ENCODE data around the gene ZNF444.
"Not testable (repeated sequence)": the region's sequence is repeated elsewhere in the genome, so short reads cannot be mapped to it uniquely, and the experiment has no call there.

ZNF444 gene

DNA sequence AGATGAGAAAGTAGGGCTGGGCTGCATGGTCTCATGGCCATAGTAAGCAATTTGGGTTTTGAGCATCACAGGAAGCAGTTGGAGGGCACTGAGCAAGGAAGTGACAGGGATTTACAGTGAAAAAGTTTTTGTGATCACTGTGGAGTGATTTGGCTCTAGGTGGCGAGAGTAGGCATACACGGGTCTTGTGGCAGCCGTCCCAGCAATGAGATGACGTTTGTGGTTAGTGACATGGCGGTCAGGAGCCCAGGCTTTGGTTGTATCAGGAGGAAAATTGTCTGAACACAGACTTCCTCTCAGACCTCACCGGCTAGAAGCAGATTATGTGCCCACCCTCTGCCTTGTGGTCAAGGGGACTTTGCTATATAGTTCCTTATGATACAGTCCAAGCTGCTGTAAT lies 3.3 kb downstream of the ZNF444 start:
- TF ChIP-seq, protein P1, sequence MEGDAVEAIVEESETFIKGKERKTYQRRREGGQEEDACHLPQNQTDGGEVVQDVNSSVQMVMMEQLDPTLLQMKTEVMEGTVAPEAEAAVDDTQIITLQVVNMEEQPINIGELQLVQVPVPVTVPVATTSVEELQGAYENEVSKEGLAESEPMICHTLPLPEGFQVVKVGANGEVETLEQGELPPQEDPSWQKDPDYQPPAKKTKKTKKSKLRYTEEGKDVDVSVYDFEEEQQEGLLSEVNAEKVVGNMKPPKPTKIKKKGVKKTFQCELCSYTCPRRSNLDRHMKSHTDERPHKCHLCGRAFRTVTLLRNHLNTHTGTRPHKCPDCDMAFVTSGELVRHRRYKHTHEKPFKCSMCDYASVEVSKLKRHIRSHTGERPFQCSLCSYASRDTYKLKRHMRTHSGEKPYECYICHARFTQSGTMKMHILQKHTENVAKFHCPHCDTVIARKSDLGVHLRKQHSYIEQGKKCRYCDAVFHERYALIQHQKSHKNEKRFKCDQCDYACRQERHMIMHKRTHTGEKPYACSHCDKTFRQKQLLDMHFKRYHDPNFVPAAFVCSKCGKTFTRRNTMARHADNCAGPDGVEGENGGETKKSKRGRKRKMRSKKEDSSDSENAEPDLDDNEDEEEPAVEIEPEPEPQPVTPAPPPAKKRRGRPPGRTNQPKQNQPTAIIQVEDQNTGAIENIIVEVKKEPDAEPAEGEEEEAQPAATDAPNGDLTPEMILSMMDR (IDR thresholded peaks at IDR 0.05; ENCODE audit: low read depth, low read length) = no peak

DNA sequence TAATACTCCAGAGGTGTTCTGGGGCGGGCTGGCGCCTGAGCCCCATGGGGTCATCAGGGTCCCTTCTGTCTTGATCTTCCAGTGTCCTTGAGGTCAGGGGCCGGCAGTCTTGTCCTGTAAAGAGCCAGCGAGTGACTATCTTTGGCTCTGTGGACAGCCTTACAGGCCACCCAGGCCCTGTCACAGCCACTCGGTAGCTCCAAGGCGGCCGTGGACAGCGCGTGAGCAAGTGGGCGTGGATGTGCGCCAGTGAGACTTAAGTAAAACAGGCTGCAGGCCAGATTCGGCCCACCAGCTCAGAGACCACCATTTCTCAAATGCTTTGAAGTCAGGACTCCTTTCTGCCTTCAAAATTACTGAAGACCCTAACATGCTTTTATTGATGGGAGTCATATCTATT lies 3.7 kb downstream of the ZNF444 start:
- TF ChIP-seq, protein P1 (IDR thresholded peaks at IDR 0.05; ENCODE audit: low read depth, low read length) = no peak
- H3K4me3 ChIP-seq (ENCODE audit: low read depth, low read length) = no peak overlapping the region

More for the DNA sequence above, 3.3 kb downstream of the ZNF444 start:
- H3K4me3 ChIP-seq (ENCODE audit: low read depth, low read length) = no peak overlapping the region

DNA sequence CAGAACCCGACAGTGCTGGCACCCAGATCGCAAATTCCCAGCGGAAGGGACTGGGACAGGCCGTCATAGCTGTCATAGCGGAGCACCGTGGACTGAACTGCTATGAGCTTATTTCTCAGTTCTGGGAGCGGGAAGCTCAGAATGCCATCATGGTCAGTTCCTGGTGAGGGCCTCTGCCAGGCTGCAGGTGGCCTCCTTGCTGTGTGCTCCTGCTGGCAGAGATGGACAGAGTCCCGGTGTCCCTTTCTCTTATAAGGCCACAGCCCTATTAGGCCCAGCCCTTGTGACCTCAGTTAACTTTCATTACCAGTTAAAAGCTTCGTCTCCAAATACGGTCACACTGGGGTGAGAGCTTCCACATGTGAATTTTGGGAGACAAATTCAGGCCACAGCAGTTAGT lies 4.6 kb downstream of the ZNF444 start:
- TF ChIP-seq, protein P1 (IDR thresholded peaks at IDR 0.05; ENCODE audit: low read depth, low read length) = no peak
- H3K4me3 ChIP-seq (ENCODE audit: low read depth, low read length) = no peak overlapping the region

DNA sequence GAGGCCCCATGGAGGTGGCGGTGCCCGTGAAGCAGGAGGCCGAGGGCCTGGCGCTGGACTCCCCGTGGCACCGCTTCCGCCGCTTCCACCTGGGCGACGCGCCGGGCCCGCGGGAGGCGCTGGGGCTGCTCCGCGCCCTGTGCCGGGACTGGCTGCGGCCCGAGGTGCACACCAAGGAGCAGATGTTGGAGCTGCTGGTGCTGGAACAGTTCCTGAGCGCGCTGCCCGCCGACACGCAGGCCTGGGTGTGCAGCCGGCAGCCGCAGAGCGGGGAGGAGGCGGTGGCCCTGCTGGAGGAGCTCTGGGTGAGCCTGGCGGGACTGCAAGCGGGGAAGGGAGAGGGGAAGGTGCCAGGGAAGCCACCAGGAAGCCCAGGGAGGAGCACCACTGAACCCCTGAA lies 5.8 kb downstream of the ZNF444 start:
- TF ChIP-seq, protein P1 (IDR thresholded peaks at IDR 0.05; ENCODE audit: low read depth, low read length) = no peak
- no peak overlapping the region for H3K4me3 ChIP-seq (ENCODE audit: low read depth, low read length)

DNA sequence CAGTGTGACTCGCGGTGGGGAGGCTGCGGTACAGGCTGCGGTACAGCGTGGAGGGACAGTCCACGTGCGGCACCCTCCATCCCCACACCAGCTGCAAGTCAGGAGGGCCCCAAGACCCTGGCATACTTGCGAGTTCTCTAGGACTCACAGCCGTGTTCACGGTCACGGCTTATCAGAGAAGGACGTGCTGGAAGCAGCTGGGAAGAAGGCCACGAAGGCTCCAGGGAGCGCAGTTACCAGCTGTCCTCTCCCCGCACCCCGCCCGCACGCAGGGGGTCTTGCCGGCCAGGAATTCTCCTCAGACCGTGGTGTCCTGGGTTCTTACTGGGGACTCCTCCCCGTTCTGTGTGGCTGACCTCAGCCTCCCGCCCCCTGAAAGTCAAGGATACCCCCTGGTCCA lies 6.2 kb downstream of the ZNF444 start:
- TF ChIP-seq, protein P1 (IDR thresholded peaks at IDR 0.05; ENCODE audit: low read depth, low read length) = no peak
- H3K4me3 ChIP-seq (ENCODE audit: low read depth, low read length) = no peak overlapping the region

DNA sequence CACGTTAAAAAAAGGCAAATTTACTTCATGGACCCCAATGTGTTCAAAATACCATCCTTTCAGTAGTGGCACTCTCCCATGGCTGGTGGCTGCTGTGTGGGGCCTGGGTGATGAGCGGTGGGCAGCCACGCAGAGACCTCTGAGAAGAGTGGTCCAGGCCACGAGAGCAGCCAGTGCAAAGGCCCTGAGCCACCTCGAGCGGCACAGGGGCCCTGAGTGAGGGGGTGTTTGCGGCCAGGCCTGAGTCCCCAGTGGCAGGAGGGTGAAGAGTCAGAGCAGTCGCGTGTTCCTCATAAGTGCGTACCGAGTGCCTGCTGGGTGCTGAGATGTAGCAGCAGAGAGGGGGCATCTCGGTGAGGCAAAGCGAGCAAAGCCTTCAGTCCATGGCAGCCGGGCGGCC lies 7.0 kb downstream of the ZNF444 start:
- H3K4me3 ChIP-seq (ENCODE audit: low read depth, low read length) = no peak overlapping the region
- TF ChIP-seq, protein P1 (IDR thresholded peaks at IDR 0.05; ENCODE audit: low read depth, low read length) = no peak

DNA sequence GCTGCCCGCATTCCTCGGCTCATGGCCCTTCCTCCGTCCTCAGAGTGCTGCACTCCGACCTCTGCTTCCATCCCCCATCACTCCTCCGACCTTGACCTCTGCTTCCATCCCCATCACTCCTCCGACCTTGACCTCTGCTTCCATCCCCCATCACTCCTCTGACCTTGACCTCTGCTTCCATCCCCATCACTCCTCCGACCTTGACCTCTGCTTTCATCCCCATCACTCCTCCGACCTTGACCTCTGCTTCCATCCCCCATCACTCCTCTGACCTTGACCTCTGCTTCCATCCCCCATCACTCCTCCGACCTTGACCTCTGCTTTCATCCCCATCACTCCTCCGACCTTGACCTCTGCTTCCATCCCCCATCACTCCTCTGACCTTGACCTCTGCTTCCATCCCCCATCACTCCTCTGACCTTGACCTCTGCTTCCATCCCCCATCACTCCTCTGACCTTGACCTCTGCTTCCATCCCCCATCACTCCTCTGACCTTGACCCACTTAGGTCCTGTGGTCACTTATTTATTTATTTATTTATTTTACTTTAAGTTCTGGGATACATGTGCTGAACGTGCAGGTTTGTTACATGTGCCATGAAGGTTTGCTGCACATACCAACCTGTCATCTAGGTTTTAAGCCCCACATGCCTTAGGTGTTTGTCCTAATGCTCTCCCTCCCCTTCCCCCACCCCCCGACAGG lies 8.0 kb downstream of the ZNF444 start:
- not testable (repeated sequence) for H3K4me3 ChIP-seq (ENCODE audit: low read depth, low read length)

DNA sequence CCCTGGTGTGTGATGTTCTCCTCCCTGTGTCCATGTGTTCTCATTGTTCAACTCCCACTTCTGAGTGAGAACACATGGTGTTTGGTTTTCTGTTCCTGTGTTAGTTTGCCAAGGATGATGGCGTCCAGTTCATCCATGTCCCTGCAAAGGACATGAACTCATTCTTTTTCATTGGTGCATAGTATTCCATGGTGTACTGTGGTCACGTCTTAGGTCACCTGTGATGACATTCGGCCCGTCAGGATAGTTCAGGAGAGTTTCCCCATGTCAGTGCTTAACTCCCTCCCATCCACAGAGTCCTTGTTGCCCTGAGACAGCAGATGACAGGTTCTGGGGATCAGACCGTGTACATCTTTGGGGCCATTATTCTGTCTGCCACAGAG lies 8.6 kb downstream of the ZNF444 start:
- TF ChIP-seq, protein P1 (IDR thresholded peaks at IDR 0.05; ENCODE audit: low read depth, low read length) = no peak
- H3K4me3 ChIP-seq (ENCODE audit: low read depth, low read length) = no peak overlapping the region
